HG03025 (cell line): ENCODE data around the gene SYT1.

ENCODE experiments used
- ATAC-seq: cut with Tn5 transposase; IDR thresholded peaks from one replicate; pipeline ENCODE4 v1.9.1; 2021; ENCODE audit warnings: mild to moderate bottlenecking, moderate library complexity; ENCODE audit not compliant: unreplicated experiment, low FRiP score

Gene SYT1

GRCh38 chr12:79326222-79326621, 461.6 kb downstream of the SYT1 start:
- no peak for ATAC-seq

- no peak for ATAC-seq
Observed at GRCh38 chr12:79326663-79327062, 462.1 kb downstream of the SYT1 start.

- no peak for ATAC-seq
Observed at GRCh38 chr12:79327465-79327864, 462.9 kb downstream of the SYT1 start.

GRCh38 chr12:79329933-79330332, 465.4 kb downstream of the SYT1 start:
- ATAC-seq: no peak

GRCh38 chr12:79331870-79332269, 467.3 kb downstream of the SYT1 start:
- no peak for ATAC-seq

- ATAC-seq: no peak
Observed at GRCh38 chr12:79333144-79333543, 468.6 kb downstream of the SYT1 start.

- no peak for ATAC-seq
Observed at GRCh38 chr12:79337662-79338290, 473.2 kb downstream of the SYT1 start.

GRCh38 chr12:79344855-79345847, 480.6 kb downstream of the SYT1 start:
- ATAC-seq: peak; percentile 56

GRCh38 chr12:79347866-79348265, 483.3 kb downstream of the SYT1 start:
- no peak for ATAC-seq

- no peak for ATAC-seq
Observed at GRCh38 chr12:79351251-79351650, 486.7 kb downstream of the SYT1 start.

GRCh38 chr12:79356216-79356615, 491.6 kb downstream of the SYT1 start:
- no peak for ATAC-seq

- ATAC-seq: no peak
Observed at GRCh38 chr12:79357048-79357447, 492.5 kb downstream of the SYT1 start.

- no peak for ATAC-seq
Observed at GRCh38 chr12:79358716-79359300, 494.2 kb downstream of the SYT1 start.

- no peak for ATAC-seq
Observed at GRCh38 chr12:79360286-79360685, 495.7 kb downstream of the SYT1 start.

GRCh38 chr12:79360936-79361335, 496.4 kb downstream of the SYT1 start:
- no peak for ATAC-seq

GRCh38 chr12:79364197-79364596, 499.6 kb downstream of the SYT1 start:
- ATAC-seq: no peak

- no peak for ATAC-seq
Observed at GRCh38 chr12:79366374-79366773, 501.8 kb downstream of the SYT1 start.

GRCh38 chr12:79367032-79367589, 502.5 kb downstream of the SYT1 start:
- no peak for ATAC-seq

- ATAC-seq: no peak
Observed at GRCh38 chr12:79370021-79370420, 505.4 kb downstream of the SYT1 start.

- no peak for ATAC-seq
Observed at GRCh38 chr12:79371226-79371625, 506.7 kb downstream of the SYT1 start.

GRCh38 chr12:79373896-79374499, 509.4 kb downstream of the SYT1 start:
- ATAC-seq: peak; percentile 52
